Activated CD8-positive, alpha-beta memory T cell treated with anti-CD3 and anti-CD28 coated beads, Interleukin-2, amount 50 U/mL, for 24 hours (primary cell): ENCODE results near the gene CASKIN1.
A peak's percentile ranks its signal among the peaks of the same experiment; 100 is the strongest.

Source experiments
- DNase-seq: peaks from one replicate; pipeline ENCODE4 v3.0.0-alpha.2; 2020; ENCODE audit errors: extremely low read depth

CASKIN1 gene

DNA sequence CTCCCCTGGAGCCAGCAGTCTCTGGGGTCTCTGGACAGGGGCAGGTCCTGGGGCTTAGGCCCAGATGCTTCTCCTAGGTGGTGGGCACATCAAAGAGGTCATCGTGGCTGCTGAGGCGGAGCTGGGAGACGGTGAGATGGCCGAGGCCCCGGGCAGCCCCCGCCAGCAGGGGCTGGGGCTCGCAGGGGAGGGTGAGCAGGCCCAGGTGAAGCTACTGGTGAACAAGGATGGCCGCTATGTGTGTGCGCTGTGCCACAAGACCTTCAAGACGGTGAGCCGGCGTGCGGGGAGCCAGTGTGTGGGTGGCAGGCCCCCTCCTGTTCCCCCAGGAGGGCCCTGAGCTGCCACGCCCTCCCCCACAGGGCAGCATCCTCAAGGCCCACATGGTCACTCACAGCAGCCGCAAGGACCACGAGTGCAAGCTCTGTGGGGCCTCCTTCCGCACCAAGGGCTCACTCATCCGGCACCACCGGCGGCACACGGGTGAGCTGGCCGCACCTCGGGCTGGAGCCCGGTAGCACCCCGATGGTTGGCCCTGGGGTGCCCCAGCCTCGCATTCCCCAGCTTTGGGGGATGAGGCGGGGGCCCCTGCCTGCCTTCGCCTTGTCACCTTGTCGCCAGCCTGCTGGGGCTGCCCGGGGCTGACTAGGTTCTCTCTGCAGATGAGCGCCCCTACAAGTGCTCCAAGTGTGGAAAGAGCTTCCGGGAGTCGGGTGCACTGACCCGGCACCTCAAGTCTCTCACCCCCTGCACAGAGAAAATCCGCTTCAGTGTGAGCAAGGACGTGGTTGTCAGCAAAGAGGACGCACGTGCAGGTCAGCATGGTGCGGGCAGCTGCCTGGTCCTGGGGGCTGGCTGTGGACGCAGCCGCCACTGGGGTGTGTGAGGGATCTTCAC, 35.9 kb upstream of the CASKIN1 start:
- DNase-seq, result no peak

DNA sequence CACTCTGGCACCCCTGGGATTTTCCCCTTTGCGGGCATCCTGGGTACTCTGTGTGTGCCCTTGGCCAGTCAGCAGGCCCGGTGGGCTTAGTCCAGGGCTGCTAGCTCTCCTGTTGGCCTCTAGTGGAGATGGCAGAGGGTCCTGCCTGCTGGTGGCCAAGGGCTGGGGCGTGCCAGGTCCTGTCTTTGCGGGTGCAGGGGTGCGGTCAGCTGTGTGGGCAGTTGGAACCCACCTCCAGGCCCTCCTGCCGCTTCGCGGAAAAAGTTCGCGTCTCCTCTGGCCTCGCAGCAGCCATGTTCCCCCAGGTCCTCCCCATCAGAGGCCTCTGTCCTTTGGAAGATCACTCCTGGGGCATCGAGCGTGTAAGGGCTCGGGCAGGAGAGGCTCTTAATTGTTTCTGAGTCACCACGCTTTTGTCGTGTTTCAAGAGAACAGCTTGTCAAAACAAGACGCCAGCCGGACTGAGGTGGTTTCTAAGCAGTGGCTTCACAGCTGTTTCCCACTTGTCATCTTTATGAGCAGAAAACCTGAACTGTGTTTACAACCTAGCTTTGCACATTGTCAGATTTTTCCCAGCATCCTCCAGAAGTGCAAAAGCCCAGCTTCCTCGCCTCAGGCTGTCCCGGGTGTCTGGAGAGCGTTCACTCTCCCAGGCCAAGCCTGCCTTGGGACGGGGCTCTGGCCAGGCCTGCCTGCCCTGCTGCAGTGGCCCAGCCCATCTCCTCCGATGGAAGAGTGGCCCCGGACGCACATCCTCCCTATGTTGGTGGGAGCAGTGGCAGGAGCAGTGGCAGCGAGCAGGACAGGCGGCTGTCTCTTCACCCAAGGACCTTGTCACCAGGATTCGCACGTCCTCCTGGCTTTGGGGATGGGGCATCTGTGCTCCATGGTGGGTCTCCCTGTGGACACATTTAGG, 34.9 kb upstream of the CASKIN1 start:
- no peak for DNase-seq

DNA sequence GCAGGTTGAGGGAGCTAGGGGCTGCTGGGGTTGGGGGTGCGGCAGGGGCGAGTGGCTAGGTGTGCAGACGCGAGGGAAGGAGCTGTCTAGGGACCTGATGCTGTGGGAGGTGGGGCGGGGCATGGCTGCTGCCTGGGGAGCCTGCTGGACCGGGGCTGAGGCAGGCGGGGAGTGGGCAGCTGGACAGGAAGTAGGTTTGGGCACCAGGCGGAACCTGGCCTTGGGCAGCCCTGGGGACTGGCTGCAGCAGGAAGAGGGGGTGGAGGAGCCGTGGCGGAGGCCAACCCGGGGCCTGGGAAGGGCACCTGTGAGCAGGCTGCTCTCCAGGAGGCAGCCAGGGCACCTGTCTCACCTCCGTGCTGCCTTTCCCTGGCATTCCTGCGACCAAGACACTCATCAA, 34.0 kb upstream of the CASKIN1 start:
- no peak for DNase-seq

DNA sequence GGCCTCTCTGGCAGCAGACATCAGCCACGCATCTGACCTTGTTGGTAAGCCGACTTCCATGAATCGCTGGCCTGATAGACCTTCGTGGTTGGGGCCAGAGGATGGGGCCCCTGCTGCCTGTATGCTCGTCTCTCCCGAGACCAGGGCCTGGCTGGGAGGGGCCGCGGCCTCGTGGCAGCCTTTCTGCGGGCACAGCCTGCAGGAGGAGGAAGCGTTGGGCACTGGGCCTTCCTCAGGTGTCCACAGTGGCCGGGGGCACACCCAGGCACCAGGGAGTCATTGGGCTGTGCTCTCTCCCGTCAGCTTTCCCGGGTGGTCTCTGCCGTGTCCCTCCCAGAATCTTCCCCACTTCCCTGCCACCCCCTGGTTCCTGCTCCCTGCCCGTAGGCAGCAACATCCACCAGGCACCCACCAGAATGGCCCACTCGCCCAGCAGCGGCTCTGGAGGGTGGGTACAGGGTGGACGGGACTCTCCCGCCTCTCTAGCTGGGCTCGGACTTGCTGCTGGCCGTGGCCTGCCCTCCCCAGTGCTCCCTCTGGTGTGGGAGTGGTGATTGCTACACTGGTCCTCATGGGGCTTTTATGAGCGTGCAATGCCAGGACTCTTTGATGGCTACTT, 33.3 kb upstream of the CASKIN1 start:
- no peak for DNase-seq

DNA sequence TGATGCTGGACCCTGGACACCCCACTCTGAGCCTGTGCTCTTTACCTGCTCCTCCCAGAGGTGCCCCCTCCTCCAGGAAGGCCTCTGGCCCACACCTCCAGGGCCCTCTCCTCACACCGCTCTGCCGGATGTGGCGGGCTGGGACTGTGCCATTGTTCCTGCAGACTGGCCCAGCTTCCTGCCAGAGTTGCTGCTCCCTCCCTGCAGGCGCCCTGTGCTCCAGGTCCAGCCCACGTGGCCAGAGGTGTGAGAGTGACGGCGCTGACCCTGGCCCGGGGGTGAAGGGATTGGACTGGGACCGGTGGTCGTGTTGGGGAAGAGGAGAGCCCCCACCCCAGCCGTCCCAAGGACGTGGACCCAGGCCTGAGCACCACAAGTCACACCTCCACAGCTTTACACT, 32.7 kb upstream of the CASKIN1 start:
- DNase-seq, result no peak

DNA sequence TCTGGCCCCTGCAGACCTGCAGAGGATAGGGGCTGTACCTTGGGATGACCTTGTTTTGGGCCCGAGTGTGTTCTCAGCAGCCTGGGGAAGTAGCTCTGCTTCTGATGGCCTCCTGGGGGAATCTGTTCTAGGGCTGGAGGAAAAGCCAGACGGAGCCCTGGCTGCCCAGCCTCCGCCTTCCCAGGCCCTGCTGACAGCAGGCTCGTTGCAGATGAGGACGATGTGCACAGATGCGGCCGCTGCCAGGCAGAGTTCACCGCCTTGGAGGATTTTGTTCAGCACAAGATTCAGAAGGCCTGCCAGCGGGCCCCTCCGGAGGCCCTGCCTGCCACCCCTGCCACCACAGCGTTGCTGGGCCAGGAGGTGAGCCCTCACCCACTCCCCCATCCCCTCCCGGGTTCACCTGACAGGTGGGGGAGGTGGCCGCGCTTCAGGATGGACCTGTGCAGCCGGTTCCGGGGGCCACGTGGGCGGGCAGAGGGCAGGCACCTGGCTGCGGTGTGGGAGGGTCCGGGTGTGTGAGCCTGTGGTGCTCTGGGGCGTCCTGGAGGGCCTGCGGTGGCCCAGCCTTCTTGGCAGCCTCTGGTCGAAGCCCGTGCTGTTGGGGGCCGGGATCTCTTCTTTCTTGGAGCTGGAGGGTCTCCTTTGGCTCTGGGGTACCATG, 31.9 kb upstream of the CASKIN1 start:
- no peak for DNase-seq

DNA sequence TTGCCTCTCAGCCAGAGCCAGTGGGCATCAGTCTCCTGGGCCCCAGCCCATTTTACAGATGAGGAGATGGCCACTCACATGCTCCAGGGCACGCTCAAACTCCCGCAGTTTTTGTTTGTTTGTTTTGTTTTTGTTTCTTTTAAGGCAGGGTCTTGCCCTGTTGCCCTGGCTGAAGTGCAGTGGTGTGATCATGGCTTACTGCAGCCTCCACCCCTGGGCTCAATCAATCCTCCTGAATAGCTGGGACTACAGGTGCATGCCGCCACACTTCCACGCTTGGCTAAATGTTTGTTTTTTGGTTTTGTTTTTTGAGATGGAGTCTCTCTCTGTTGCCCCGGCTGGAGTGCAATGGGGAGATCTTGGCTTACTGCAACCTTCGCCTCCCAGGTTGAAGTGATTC, 30.5 kb upstream of the CASKIN1 start:
- no peak for DNase-seq

DNA sequence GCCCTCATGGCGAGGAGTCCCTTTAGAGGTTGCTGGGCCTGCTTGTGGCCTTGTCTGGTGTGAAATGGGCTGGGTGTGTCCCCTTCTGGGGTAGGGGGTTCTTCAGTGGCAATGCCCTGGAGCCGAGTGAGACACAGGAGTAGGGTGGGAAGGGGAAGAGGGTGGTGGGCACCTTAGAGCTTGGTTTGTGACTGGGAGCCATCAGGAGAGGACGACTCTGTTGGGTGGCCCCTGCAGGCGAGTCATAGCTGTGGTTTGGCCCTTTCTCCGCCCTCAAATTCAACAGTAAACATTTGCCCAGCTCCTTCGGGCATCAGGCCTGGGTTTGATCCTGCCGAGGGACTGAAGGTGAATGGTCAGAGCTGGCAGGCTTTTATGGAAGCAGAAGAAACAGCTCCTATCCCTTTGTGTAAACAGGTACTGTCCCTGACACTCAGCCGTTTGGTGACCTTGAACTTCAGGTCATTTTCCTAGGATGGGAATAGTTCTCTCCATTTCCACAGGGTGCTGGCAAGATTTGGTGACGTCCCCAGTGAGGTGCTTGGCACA, 29.9 kb upstream of the CASKIN1 start:
- no peak for DNase-seq

DNA sequence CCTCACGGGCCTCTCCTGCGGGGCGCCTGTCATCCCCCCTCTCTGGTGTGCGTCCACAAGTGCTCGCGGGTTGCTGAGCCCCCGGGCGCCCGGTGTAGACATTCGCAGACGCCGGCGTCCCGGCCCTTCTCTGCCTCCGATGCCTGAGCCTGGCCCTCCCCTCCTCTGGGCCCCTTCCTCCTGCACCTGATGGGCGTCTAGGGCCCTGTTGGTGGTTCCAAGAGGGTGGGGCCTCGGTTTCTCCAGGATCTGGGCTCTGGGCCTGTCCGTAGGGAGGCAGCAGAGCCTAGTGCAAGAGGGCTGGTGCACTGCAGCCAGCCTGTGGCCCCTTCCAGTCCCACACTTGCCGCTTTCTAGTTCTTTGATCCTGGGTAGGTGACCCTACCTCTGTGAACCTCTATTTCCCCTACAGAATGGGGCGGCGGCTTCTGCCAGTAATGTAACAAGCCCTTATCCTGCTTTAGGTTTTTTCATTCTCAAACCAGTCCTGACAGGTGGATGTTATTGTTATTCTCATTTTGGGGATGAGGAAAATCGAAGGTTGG, 27.6 kb upstream of the CASKIN1 start:
- DNase-seq, result no peak

DNA sequence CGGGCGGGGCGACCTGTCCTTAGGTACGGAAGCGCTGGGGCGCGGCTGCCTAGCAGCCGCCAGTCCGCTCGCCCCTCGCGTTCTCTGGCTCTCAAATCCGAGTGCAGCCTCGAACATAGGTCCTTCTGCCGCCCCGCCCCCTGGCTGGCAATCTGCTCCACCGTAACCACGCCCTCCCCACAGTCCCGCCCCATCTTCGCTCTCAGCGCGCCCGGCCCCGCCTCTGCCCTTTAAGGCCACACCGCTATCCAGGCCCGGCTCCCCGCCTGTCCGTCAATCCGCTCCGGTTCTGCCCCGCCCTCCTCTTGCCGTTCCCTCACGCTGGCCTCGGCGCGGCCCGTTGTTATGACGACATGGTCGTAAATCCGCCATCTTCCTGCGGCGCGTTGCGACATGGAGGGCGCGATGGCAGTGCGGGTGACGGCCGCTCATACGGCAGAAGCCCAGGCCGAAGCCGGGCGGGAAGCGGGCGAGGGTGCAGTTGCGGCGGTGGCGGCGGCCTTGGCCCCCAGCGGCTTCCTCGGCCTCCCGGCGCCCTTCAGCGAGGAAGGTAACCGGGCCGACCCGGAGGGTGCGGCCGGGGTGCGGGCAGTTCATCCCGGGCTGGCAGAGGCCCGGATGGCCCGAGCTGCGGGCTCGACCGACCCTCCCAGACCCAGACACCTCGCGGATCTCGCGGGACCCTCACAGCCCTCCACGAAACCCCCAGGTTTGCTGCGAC, 27.0 kb upstream of the CASKIN1 start, which contains the start of gene E4F1:
Gene E4F1, plus strand, starts transcription at position 371 of the 721 bp plus-strand sequence. Its CDS starts 23 bp downstream, at position 394.
- DNase-seq, result peak; percentile 99

DNA sequence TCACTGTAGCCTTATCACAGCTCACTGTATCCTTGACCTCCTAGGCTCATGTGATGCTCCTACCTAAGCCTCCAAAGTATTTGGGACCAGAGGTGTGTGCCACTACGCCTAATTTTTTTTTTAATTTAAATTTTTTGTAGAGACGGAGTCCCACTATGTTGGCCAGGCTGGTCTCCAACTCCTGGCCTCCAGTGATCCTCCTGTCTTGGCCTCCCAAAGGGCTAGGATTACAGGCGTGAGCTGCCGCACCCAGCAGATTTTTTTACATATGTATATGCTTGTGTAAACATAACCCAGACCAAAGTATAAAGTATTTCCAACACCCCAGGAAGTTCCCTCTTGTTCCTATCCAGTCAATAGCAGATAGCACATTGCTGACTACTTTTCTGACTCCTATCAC, 19.9 kb upstream of the CASKIN1 start:
- no peak for DNase-seq

DNA sequence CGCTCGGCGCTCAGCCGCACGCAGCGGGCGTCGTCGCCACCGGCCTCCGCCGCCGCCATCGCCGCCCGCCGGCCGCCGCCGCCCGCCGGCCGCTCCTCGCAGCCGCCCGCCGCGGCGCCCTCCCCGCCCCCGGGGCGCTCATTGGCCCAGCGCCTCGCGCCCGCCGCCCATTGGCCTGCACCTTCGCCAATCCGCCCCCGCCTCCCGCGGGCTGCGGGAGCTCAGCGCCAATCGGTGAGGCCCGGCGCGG, 18.2 kb upstream of the CASKIN1 start, which contains the start of gene PGP:
Gene PGP, minus strand, starts transcription at position 122 of the 250 bp plus-strand sequence. Its CDS starts 63 bp downstream, at position 59.
- no peak for DNase-seq

DNA sequence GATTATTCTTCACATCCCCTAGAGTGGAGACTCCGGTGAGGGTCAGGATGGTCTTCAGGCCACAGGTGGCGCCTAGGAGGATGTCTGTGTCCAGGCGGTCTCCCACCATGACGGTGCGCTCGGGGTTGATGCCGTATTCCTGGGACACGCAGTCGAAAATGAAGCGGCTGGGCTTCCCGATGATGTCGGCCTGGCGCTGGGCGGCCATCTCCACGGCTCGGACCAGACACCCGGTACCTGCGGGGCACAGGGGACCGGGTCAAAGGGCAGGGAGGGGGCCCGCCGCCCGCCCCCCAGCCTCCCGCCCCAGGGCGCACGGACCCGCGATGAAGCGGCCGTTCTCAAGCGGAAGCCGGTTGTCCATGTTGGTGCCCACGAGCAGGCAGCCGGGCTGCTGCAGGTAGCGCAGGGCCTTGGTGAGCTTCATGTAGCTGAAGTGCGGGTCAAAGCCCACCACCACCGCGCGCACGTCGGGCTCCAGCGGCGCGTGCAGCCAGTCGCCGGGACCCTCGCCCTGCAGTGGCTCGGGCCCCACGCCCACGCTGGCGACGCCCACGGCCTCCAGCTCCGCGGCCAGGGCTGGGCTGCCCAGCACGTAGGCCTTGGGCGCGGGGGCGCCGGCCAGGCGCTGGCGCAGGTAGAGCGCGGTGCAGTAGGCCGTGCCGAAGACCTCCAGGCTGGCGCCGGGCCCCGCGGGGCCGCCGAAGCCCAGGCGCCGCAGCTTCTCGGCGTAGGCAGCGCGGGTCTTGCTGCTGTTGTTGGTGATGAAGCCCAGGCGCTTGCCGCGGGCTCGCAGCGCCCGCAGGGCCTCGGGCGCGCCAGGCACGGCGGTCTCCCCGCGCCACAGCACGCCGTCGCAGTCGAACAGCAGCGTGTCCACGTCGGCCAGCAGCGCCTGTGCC, 17.7 kb upstream of the CASKIN1 start:
- no peak for DNase-seq

DNA sequence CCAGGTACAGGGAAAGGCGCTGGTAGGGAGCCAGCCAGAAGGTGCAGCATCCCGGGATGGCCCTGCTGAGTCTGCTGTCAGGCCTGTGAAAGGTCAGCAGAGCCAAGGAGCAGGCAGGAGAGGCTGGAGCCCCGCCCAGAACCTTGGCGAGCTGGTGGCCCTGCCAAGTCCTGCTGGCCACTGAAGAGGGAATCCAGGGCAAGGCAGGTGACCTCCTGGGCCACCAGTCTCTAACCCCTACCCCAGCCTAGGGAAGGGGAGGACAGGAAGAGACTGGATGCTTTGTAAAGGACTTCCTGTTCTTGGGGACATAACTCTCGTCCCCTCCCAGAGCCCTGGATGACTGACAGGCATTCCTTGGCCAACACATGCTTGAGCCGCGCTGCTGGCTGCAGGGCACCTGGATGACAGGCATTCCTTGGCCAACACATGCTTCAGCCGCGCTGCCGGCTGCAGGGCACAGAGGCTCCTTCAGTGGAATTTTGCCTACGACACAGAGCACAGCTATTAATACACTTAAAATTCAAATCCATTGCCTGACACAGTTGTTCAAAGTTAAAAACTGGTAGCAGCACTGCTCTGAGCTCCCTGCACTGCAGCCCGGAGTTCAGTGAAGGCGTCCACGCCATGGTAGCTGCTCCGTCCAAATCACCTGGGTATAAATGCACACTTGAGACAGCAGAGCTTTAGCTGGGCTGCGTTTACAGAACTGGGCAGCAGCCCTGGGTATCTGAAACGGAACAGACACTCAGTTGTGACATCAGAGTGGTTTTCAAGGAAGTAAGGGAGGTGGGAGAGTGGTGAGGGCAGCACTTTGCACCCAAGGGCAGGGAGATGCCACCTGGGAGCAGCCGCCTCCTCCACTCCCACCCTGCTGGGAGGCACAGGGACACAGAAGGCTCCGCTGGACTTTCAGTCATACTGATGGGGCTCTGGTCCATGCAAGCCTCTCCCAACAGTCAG, 16.2 kb upstream of the CASKIN1 start:
- DNase-seq, result no peak

DNA sequence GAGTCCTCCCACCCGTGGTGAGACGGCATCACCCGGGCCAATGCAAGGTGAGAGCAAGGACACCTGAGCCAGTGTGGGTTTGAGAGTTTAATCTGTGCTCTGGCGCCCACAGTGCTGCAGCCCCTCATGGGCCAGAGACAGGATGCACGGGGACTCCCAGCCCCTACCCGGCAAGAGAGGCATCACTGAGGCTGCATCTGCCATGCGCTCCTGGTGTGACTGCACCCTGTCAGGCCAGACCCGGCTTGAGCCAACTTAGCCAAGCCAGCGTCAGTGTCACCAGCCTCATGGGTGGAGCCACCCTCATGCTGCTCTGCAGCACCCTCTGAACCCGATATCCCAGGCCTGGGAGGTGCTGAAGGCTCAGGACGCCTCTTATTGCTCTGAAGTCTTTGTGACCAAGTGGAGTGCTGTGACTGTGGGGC, 15.5 kb upstream of the CASKIN1 start:
- DNase-seq, result no peak

DNA sequence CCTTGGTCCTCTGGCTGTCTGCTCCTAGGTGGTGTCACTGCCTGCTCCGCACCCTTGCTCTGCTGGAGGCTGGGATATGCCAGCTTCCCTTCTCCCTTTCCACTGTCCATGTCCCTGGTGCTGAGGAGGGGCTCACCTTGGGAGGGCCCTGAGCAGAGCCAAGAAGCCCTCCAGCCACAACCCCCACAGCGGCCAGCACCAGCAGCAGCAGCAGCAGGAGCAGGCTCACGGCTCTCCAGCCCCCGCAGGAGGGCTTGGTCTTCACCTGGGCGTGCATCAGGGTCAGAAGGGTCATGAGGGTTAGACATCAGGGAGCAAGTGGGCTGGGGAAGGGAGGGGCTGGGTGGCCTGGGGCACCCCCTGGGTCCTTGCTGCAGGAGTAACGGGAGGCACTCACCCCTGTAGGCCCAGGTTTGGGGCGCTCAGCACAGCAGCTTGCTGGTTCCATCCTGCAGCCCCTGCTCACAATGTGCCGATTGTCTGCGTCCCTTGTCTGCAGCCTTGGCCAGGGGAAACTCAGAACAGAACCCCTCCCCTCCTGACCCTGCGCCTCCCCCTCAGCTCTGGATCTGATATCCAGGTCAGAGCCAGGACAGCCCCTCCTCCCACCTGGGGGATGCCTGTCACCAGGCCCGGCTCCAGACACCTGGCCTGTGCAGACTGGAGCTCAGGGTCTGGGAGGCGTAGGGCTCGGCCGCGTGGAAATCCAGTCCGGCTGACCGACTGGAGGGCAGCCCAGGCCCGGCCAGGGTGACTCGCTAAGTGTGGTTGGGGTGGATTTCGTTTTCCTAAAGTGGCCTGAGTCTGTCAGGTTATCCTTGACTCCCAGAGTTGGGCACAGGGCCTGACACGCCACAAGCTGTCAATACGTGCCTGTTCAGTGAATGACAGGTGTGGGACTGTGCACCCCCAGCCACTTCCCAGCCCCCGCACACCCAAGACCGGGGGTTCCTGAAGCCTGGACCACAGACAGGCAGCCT, 14.3 kb upstream of the CASKIN1 start, which contains the start of gene BRICD5:
Gene BRICD5, minus strand, starts transcription at position 478 of the 980 bp plus-strand sequence. Its CDS starts 30 bp downstream, at position 448.
- DNase-seq, result no peak

DNA sequence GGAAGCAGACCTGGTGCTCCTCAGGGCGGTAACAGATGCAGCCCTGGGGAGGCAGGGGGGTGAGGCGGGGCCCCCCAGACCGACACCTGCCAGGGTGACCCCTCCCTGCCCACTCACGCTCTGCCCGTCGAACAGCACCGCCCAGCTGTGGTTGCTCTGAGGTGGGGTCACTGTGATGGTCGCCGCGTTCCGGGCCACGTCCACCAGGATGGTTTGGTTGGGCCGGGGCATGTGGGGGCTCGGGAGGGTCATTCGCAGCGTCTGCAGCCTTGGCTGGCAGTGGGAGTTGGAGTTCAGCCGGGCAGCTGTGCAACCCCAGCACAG, 13.6 kb upstream of the CASKIN1 start:
- DNase-seq, result no peak
